Tibial nerve (tissue), 4 donors: ENCODE data around the gene BMX.

ENCODE experiments used
- CTCF ChIP-seq, 5 experiments: fragments of 200-600 bp in 3 of 5; fragments of 450-650 bp in 2 of 5; sonication (generic) in 3 of 5; IDR thresholded peaks; one replicate each; pipeline ENCODE4 v1.5.1; 2016 to 2019; ENCODE audit warnings: antibody characterized with exemption in 5 of 5, mild to moderate bottlenecking in 3 of 5, moderate library complexity in 2 of 5
- EP300 ChIP-seq, 2 donors: sonication (generic); formaldehyde crosslinking; IDR thresholded peaks; one replicate each; pipeline ENCODE4 v1.6.1; 2017; ENCODE audit warnings: antibody characterized with exemption in 2 of 2, mild to moderate bottlenecking in 1 of 2
- POLR2A ChIP-seq, 2 donors: fragments of 450-650 bp; IDR thresholded peaks; one replicate each; pipeline ENCODE4 v1.6.1; 2017; ENCODE audit warnings: antibody characterized with exemption in 2 of 2, mild to moderate bottlenecking in 2 of 2, moderate library complexity in 2 of 2

GRCh38 chrX:15564981-15565579 lies 64.5 kb downstream of the BMX start:
- TF ChIP-seq CTCF (IDR thresholded peaks at IDR 0.05) (peak in 4 of 5 experiments; percentile 21 to 52 (median 30)), POLR2A (IDR thresholded peaks at IDR 0.05) (no peak), EP300 (IDR thresholded peaks at IDR 0.05) (no peak)
